GM18951 (cell line): ENCODE results near the gene MRPS22.

Experiments used
- POLR2A ChIP-seq: IDR thresholded peaks from 4 replicates; pipeline ENCODE4 v1.6.1; 2011; ENCODE audit warnings: mild to moderate bottlenecking; ENCODE audit not compliant: insufficient read length, insufficient read depth; ENCODE audit errors: extremely low read depth
- in situ Hi-C: fragments of 300-500 bp; cut with MboI; formaldehyde crosslinking; loops from one replicate; pipeline ENCODE4 v1.12.0; 2022; ENCODE audit warnings: low sequenced_read_pairs, mixed read lengths, inconsistent platforms; ENCODE audit not compliant: unreplicated experiment

MRPS22 gene

DNA sequence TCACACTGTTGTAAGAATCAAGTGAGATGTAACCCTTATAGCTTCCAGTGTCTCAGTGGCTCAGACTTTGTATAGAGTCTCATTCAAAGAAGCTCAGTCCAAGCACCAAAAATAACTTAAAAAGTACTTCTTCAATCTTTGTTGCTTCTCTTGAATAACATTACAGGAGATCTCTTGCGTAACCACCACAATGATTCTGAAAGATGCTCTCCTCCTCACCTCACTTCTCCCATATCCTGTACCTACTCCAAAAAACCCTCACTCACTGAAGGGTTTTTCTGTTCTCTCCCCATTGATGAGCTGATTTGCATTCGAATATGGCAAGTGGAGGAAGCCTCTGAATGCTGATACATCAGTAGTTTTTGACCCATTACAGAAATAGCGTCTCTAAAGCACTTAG is 39.4 kb upstream of the MRPS22 start:
- no peak for TF ChIP-seq POLR2A
- in situ Hi-C loops, result loop anchor here (25.0 kb wide), 1 partner anchor 192 kb away; no protein-coding TSS in a partner anchor

DNA sequence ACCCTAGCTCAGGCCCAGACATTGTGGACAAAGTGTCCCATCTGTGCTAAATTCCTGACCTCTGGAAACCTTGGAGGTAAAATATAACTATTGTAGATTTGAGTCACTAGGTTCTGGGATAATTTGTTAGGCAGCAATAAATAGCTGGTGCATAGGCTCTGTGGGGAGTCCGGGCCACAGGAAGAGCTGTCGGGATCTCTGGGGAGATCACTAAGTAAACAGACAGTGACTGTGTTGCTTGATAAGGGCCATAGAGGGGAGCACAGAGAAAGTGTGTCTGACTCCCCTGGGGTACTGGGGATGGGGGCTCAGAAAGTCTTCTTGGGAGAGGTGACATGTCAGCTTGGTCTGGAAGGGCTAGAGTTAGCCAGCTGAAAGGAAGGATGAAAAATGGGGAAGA is 37.7 kb upstream of the MRPS22 start:
- in situ Hi-C loops, result loop anchor here (25.0 kb wide), 1 partner anchor 194 kb away; no protein-coding TSS in a partner anchor
- no peak for TF ChIP-seq POLR2A

DNA sequence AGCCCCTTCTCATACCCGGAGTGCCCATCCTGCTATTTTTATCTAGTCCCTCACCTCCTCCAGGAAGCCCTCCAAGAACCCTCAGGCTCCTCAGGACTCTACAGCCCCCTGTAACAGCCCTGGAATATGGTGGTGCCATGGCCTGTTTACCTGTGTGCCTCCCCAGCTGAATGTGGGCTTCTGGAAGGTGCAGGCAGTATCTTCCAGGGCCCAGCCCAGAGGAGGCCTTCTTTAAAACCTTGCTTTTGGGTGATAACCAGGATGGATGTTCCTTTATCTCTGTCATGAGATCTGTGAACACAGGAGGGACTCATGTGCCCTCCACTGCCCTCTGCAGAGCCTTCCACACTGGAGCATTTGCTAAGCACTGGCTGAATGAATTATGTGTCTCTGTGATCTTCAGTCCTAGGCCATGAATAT is 36.7 kb upstream of the MRPS22 start:
- in situ Hi-C loops, result loop anchor here (25.0 kb wide), 1 partner anchor 195 kb away; no protein-coding TSS in a partner anchor
- no peak for TF ChIP-seq POLR2A

DNA sequence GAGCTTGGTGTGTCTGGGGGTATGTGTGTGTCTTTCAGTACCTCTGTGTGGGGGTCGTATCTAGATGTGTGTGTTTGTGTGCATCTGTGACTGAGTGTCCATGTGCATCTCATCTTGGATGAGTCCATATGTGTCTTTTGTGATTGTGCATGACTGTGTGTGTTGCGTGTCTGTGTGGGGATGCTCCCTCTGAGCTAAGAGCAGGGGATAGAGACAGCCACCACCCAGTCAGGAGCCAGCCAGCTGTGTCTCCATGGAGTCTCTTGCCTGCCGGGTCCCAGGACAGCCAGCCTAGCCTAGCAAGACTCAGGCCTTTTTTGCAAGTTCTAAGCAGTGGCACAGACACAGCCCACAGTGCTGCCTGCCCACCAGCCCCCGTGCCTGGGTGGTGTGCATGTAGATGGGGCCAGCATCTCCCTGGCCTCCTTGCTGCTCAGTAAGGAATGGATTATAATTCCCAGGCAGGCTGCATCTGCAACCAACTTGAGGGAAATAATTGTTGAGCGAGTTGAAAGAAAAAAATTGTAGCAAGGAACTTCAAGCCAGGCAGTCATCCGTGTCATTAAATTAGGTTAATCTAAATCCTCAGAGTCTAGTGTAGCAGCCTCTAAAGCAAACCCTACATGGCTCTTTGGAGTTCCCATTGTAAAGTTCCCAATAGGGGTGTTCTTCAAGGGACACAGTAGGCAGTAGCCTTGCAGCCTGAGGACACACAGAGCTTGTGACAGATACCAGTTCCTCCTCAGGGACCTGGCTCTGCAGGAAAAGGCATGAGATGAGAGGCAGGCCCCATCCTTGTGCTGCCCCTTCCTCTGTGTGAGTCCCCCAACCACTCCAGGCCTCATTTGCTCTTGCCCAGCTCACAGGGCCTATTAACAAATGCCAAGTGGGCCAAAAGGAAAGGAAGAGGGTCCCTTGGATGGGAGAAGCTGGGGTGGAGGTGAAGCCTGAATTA is 35.9 kb upstream of the MRPS22 start:
- no peak for TF ChIP-seq POLR2A
- in situ Hi-C loops, result loop anchor here (25.0 kb wide), 1 partner anchor 196 kb away; no protein-coding TSS in a partner anchor

DNA sequence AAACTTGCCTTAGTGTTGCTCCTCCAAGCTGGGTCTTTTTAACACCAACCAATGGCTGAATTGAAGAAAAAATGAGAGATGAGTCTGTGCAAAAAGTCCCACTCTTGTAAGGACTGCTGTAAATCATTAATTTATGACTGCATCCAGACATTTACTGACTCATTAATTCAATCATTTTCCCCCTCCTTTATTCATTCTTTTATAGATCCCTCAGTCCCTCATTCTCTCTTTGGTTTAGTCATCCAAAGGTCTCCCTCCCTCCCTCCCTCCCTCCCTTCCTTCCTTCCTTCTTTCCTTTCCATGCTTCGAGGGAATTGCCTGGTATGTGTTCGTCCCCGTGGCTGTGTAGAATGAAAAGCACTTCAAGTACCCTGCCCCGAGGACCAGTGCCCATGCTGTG is 35.3 kb upstream of the MRPS22 start:
- TF ChIP-seq POLR2A, result no peak
- in situ Hi-C loops, result loop anchor here (25.0 kb wide), 1 partner anchor 196 kb away; no protein-coding TSS in a partner anchor

DNA sequence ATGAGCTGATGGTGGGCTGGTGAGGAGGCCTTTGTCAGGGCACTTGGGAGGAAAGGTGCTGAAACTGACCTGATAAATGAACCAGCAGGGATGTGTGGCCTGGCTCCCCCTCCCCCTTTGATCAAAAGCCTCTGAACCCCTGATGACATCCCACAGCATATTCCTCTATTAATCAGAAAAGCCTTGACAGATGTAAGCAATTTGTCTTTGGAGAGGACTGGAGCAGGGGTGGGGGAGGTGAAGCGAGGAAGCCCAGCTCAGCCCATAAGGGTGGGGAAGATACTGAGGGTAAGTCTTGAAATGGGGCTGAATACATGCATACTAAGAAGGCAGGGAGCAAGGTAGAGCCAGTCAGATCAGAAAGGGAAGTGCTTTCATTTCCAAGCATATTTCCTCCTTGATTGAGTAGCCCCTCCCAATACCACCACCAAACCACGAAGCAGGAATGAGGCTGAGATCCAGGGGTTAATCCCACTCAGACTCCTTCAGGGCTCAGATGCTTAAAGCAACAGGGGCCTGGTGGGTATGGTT is 34.7 kb upstream of the MRPS22 start:
- TF ChIP-seq POLR2A, result no peak
- in situ Hi-C loops, result loop anchor here (25.0 kb wide), 1 partner anchor 197 kb away; no protein-coding TSS in a partner anchor

DNA sequence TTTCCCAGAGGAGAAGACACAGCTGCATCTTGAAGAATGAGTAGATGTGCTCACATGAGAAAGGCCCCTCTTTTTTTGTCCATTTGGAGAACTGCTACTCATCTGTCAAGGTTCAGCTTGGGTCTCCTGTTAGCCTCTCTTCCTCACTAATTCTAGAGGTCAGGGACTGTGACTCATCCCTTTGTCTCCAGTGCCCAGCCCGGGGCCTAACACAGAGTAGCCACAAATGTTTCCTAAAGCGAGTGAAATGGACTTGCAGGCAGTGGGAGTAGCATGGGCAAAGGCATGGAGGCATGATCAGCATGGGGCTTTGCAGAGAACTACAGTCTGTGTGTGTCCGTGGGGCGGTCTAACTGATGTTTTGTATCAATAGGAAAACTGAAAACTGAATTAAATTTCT is 33.9 kb upstream of the MRPS22 start:
- in situ Hi-C loops, result loop anchor here (25.0 kb wide), 1 partner anchor 198 kb away; no protein-coding TSS in a partner anchor
- no peak for TF ChIP-seq POLR2A

DNA sequence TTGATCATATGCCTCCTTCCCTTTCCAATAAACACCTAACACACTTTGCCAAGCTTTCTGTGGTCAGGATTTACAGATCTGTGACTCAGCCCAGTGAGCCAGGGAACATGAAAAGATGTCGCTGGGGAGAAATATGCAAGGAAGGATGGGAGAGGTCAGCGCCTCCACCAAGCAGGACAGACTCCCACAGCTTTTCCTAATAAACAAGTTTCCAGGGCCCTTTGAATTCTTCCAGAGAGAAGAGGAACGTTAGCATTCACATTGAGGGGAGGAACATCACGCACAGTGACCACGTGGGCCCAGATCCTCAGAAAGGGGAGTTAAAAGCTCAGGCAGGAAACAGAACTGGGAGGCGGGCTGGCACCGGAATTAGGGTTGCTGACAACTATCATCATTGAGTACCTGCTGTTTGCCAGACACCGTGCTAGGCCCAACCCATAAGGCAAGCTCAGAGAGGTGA is 33.3 kb upstream of the MRPS22 start:
- no peak for TF ChIP-seq POLR2A
- in situ Hi-C loops, result loop anchor here (25.0 kb wide), 1 partner anchor 198 kb away; no protein-coding TSS in a partner anchor

DNA sequence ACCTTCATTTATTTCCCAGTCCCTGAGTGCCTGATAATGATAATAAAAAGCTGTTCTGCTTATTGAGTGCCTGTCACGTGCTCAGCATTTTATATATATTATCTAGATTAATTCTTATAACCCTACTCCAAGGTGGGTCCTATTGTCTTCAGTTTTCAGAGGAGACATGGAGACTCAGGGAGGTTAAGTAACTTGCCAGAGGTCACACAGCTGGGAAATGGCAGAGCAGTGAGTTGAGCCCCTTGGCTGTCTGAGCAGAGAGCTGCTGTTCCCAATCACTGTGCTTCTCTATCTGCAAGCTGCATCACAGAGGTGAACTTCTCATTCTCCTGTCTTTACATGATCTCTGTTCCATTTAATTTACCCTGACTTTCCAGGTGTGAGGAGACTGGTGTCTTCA is 32.3 kb upstream of the MRPS22 start:
- in situ Hi-C loops, result loop anchor here (25.0 kb wide), 1 partner anchor 199 kb away; no protein-coding TSS in a partner anchor
- no peak for TF ChIP-seq POLR2A

DNA sequence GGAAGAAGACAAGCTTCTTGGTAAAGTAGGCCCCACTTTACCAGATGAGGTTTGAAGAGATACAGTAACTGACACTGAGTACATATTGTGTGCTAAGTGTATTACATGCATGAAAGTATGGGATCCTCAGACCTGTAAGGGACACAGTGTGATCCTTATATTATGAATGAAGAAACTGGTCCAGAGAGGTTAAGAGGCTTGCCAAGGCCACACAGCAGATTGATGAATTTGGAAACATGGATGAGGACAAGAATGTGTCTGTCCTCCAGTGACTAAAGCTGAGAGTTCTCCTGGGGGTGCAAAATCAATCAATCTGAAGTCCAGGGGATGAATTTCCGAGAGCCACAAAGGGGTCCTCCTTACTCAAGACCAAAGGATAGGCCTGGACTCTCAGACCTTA is 31.4 kb upstream of the MRPS22 start:
- no peak for TF ChIP-seq POLR2A
- in situ Hi-C loops, result loop anchor here (25.0 kb wide), 1 partner anchor 200 kb away; no protein-coding TSS in a partner anchor

DNA sequence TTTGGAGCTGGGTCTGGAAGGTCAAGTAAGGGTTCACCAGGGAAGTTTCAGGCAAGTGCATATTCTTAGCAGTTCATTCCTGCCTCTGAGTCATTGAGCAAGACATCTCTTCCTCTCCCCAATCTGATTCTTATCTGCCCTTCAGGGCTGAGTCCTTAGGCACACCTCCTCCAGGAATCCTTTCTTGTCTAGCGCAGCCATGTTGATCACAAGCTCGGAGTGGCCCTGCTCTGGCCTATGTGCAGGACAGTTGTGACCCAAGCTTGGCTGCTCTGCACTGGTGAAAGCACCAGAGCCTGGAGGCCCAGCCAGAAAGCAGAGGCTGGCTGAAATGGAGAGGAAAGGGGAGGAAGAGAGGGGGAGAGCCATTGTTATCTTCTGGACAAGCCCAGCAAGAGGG is 30.9 kb upstream of the MRPS22 start:
- TF ChIP-seq POLR2A, result no peak
- in situ Hi-C loops, result loop anchor here (25.0 kb wide), 1 partner anchor 201 kb away; no protein-coding TSS in a partner anchor

DNA sequence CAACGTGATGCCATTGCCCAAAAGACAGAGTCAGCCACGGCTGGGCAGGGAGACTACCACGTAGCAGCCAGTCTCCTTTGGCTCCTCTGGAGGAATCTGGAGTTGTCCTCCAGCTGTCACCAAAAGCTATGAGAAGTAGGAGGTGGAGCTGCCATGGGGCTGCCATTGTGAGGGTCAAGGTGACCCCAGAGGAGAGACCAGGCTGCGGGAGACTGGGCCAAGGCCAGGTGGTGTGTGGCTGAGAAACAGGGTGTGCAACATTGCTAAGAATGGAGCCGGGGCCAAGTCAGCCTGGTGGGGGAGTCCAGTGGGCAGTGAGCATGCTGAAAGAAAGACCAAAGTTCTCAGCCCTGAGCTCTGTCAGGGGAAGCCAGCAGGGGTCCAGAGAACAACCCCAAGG is 29.9 kb upstream of the MRPS22 start:
- TF ChIP-seq POLR2A, result no peak
- in situ Hi-C loops, result loop anchor here (25.0 kb wide), 1 partner anchor 202 kb away; no protein-coding TSS in a partner anchor

DNA sequence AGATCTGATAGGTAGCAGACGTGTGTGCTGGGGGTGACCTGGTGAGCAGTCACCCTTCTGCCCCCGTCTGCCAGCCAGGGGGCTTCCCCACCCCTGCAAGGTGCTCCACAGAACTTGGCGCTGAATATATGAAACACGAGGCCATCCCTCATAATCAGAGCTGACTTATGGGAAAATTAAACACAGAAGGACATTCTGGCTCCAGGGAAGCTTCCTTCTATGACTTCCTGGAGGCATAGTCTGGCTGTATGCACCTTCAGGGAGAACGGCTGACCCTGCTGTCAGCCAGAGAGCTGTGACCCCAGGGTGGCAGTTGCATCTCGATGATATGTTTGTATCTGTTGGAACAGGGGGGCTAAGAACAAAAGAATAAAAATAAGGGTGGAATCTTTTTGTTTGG is 26.6 kb upstream of the MRPS22 start:
- in situ Hi-C loops, result loop anchor here (25.0 kb wide), 1 partner anchor 205 kb away; no protein-coding TSS in a partner anchor
- no peak for TF ChIP-seq POLR2A
